Femur (tissue), 1 donor: ENCODE measurements around the gene DKK3.

Experiments used
- DNase-seq: peaks from one replicate; pipeline ENCODE4 v3.0.0-alpha.2; 2017

DKK3 gene

DNA sequence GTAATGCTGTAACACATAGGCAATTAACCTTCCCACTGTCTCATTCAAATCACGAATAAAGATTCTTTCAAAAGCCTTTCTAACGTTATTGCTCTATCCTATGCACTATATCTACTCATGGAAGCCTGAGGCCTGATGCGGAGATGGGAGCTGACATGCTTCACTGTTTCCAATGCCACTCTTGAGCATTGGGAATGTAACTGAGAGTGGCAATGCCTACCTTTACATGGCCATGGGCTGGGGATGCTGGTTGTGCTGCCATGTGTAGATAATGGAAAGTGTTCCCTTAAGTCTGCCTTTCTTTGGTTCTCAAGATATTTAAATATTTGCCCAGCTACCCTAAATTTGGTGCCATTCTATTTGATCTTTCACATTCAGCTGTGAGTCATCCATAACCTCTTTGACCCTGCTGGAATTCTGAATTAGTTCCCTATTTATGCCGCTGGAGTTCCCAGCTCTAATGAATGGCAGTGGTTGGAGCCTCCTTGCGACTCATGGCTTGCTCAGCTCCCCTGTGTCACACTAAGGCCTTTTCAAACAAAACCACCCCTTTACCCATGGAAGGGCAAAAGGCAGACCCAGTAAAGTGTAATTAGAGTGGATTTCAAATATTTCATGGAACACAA is 21.4 kb upstream of the DKK3 start:
- DNase-seq = no peak

GRCh38 chr11:12029119-12029518 is 20.7 kb upstream of the DKK3 start:
- DNase-seq = no peak

DNA sequence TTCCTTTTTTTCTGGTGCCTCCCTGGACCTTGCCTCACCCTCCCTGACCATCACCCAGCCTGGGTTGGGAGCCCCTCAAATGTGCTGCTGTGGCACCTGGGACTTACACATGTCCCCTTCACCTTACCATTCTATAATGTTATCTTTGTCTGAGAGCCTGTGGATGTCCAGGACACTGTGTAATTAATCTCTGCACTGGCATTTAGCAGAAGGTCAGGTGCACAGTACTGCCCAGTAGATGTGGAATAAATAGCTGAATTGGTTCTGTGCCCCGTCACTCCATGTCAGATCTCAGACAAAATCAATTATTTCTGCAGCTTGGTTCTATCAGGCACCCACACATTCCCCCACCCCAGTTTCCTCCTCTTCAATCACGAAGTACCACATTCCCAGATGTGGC is 19.9 kb upstream of the DKK3 start:
- no peak for DNase-seq

GRCh38 chr11:12026331-12027211 is 18.1 kb upstream of the DKK3 start:
- no peak for DNase-seq

- no peak for DNase-seq
Measured at GRCh38 chr11:12024254-12024926, 16.0 kb upstream of the DKK3 start.

DNA sequence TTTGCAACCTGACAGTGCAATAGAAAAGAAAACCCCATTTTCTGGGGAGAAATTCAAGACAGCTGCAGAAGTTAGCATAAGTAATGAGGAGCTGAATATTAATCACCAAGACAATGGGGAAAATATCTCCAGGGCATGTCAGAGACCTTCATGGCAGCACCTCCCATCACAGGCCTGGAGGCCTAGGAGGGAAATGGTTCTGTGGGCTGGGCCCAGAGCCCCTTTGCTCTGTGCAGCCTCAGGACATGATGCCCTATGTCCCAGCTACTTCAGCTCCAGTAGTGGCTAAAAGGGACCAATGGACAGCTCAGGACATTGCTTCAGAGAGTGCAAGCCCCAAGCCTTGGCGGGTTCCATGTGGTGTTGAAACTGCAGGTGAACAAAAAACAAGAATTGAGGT is 14.6 kb upstream of the DKK3 start:
- DNase-seq = no peak

DNA sequence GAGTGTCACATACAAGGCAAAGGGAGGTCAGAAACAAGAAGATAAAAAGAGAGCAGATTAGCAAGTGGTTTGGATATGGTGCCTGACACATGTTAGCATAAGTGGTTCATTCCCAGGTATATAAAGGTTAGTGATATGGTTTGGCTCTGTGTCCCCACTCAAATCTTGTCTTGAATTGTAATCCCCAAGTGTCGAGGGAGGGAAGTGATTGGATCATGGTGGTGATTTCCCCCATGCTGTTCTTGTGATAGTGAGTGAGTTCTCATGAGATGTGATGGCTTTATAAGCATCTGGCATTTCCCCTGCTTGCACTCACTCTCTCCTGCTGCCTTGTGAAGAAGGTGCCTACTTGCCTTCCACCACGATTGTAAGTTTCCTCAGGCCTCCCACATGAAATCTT is 12.1 kb upstream of the DKK3 start:
- no peak for DNase-seq

- DNase-seq = no peak
Measured at GRCh38 chr11:12019866-12020416, 11.5 kb upstream of the DKK3 start.

GRCh38 chr11:12019337-12019736 is 10.9 kb upstream of the DKK3 start:
- peak; percentile 76 for DNase-seq

GRCh38 chr11:12017865-12018453 is 9.5 kb upstream of the DKK3 start:
- DNase-seq = no peak

DNA sequence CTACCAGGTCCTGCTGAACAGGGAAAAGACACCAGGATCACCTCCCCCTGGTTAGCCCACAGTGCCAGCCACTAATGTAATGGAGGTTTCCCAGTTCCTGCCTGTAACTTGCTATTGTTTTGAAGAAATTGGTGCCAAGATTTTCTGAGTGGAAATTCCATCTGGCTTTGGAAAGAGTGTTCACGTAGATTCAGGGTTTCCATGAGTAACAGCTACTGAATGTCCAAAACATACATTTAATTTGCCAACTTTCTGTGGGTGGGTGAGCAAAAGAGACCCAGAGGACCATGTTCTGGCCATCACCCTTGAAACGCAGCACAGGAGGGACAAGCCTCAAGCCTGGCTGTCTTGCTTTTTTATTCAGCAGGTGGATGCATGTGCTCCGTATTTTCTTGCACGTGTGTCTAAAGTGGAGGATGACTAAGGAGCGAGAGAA is 8.8 kb upstream of the DKK3 start:
- DNase-seq = peak; percentile 60

GRCh38 chr11:12016246-12016645 is 7.8 kb upstream of the DKK3 start:
- DNase-seq = no peak

DNA sequence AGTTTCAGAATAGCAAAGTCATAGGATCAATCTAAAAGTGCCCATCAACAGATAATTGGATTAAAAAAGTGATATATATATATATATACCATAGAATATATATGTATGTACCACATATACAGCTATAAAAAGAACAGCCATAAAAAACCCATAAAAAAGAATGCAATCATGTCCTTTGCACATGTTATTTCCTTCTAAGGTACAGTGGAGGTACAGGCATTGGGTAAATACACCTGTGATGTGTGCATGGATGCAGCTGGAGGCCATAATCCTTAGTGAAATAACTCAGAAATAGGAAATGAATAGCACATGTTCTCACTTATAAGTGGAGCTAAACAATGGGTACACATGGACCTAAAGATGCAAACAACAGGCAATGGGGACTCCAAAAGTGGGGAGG is 7.1 kb upstream of the DKK3 start:
- no peak for DNase-seq

DNA sequence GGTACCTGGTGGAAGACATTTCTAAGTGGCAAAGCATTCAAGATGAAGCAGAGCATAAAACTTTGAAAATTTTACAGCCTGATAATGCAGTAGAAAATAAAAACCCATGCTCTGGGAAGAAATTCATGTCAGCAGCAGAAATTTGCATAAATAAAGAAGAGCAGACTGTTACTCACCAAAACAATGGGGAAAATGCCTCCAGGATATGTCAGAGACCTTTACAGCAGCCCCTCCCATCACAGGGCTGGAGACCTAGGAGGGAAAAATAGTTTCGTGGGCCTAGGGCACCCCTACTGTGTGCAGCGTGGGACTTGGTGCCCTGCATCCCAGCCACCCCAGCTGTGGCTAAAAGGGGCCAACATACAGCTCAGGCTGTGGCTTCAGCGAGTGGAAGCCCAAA is 5.4 kb upstream of the DKK3 start:
- DNase-seq = no peak

DNA sequence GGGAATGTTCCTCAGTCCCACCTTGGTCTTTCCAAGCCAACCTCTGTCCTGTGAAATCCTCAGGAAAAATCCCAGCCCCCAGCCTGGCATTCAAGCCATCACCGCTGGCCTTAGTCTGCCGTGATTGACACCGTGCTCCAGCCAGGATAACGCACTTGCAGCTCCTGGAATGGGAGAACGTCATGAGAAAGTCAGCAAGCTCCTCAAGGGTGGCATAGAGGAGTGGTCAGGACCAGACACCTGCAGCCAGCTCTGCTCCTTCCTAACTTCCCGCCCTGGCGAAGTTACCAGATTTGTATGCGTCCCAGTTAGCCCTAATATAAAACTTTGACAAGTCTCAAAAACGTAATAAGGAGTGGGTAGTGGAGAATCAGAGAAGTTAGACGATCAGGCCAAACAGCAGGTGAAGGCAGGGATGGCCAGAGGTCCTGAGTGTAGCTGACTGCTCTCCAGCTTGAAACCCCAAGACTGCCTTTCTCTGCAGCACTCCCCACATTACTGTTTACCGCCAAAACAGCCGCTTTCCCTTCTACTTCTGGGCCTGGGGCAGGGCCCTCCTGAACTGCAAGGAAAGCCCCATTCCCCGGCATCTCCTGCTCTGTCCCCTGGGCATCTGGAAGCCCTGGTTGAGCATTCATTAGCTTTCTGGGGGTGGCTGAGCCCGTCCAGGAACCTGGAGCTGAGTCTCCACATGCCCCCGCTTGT is 1.3 kb upstream of the DKK3 start:
- DNase-seq = no peak

DNA sequence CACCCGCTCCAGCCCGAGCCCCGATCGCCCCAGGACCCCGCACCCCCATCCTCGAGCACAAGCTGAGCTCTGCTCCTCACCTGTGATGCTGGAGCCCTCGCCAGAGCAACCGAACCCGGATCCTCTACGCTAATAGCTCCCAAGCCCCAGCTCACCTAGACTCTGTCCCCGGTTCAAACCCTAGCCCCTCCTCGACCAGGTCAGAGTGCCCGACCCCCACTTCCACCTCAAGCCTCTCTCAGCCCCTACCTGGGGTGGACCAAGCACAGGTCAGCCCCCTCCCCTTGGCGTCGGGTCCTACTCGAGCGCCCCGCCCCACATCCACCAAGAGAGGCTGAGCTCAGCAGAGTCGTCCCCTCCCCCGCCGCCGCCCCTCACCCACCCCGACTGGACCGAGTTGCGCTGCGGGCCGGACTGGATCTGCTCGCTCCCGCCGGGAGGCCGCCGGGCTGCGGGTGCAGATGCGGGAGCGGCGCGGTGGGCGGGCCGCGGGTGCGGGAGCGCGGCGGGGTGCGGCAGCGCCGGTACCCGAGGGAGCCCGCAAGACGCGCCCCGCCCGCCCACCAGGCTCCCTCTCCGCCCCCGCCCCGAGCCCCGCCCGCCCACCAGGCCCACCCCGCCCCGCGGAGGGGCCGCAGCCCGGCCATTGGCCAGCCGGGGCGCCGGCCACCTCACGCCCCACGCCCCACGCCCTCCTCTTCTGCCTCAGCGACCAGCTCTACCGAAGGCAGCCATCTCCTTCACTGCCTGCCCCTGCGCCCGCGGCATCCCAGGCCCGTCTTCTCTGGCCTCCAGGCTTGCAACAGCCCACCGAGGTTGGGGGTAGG is 577 bp upstream of the DKK3 start:
- peak; percentile 77 for DNase-seq

- DNase-seq = no peak
Measured at GRCh38 chr11:12007230-12007593, 1.2 kb downstream of the DKK3 start.

GRCh38 chr11:12006552-12007229 is 1.7 kb downstream of the DKK3 start:
- no peak for DNase-seq

- DNase-seq = no peak
Measured at GRCh38 chr11:12005476-12005875, 3.0 kb downstream of the DKK3 start.

GRCh38 chr11:12005061-12005460 is 3.4 kb downstream of the DKK3 start:
- no peak for DNase-seq

GRCh38 chr11:12003815-12004214 is 4.6 kb downstream of the DKK3 start:
- no peak for DNase-seq
